Endothelial cell of umbilical vein (primary cell): ENCODE data around the gene WNT9A. TPM values are rescaled to one million over a fixed set of nuclear protein-coding genes. Genes with fewer than 3 reads are reported as not detected.

Experiments
- BruUV-seq: library from RNA; stranded (reverse); fragments of 400-500 nt; replicated peaks from 2 replicates; lab custom pipeline; 2021; lab: Mats Ljungman, UMichigan
- CTCF ChIA-PET: fragments of 300-600, 350-600 bp; sonication (Branson Sonifier 250); formaldehyde crosslinking; loops from one replicate; lab custom pipeline; 2021; ENCODE audit warnings: antibody characterized with exemption, inconsistent platforms; lab: Charles Lee
- POLR2A ChIA-PET: fragments of 300-600, 350-600 bp; sonication (Branson Sonifier 250); formaldehyde crosslinking; loops from one replicate; lab custom pipeline; 2021; ENCODE audit warnings: antibody characterized with exemption, inconsistent platforms; lab: Charles Lee
- DNase-seq: peaks from one replicate; pipeline ENCODE4 v3.0.0-alpha.2; 2011; ENCODE audit warnings: low read depth, low spot score
- FAIRE-seq: peaks from 2 replicates; lab custom pipeline; 2011; peaks lifted over from hg19 to GRCh38; lab: Jason Lieb, UNC
- H2AFZ ChIP-seq: 2 replicates; pipeline ENCODE4 v1.6.0; 2012; ENCODE audit warnings: low read depth, low read length, control low read depth, inconsistent platforms
- H3K27ac ChIP-seq: 2 replicates; pipeline ENCODE4 v1.5.1; 2011; ENCODE audit warnings: low read depth, mild to moderate bottlenecking, control low read depth, low read length, moderate library complexity; ENCODE audit not compliant: insufficient read depth
- H3K27me3 ChIP-seq, 2 experiments: 2 replicates each; pipeline versions ENCODE4 v1.6.0 to v1.6.1; 2011; ENCODE audit warnings: low read length in 2 of 2, mixed read lengths in 1 of 2; ENCODE audit not compliant: control insufficient read depth in 2 of 2, insufficient read depth in 2 of 2
- H3K36me3 ChIP-seq, 2 experiments: 2 replicates in 1 of 2; 3 replicates in 1 of 2; pipeline ENCODE4 v1.5.1; 2011; ENCODE audit warnings: low read length in 2 of 2, mild to moderate bottlenecking in 1 of 2, moderate library complexity in 1 of 2; ENCODE audit not compliant: control insufficient read depth in 2 of 2, insufficient read depth in 2 of 2; ENCODE audit errors: extremely low read depth in 1 of 2
- H3K4me1 ChIP-seq: 3 replicates; pipeline ENCODE4 v1.5.1; 2011; ENCODE audit warnings: mild to moderate bottlenecking, low read length; ENCODE audit not compliant: control insufficient read depth, insufficient read depth; ENCODE audit errors: extremely low read depth
- H3K4me2 ChIP-seq: 2 replicates; pipeline ENCODE4 v1.6.1; 2011; ENCODE audit warnings: low read length, control low read depth, mixed read lengths; ENCODE audit not compliant: insufficient read depth
- H3K4me3 ChIP-seq, 3 experiments: fragments of 200-600 bp in 1 of 3; sonication (generic), shearing (Covaris generic) in 1 of 3; replicated peaks in 1 of 3; 2 replicates each; pipeline ENCODE4 v1.5.1; 2011 to 2016; ENCODE audit warnings: control low read depth in 3 of 3, low read length in 3 of 3, mild to moderate bottlenecking in 2 of 3, inconsistent platforms in 1 of 3, low read depth in 1 of 3, moderate library complexity in 1 of 3; ENCODE audit not compliant: insufficient read depth in 1 of 3
- H3K79me2 ChIP-seq: 2 replicates; pipeline ENCODE4 v1.6.0; 2012; ENCODE audit warnings: low read length, inconsistent platforms; ENCODE audit not compliant: control insufficient read depth, insufficient read depth
- H3K9ac ChIP-seq: replicated peaks from 2 replicates; pipeline ENCODE3; 2011; ENCODE audit warnings: low read length, control low read depth; ENCODE audit not compliant: insufficient read depth; ENCODE audit errors: extremely low read depth
- H3K9me1 ChIP-seq: replicated peaks from 3 replicates; pipeline ENCODE4 v1.6.0; 2011; ENCODE audit warnings: mild to moderate bottlenecking, low read length; ENCODE audit not compliant: control insufficient read depth, insufficient read depth; ENCODE audit errors: extremely low read depth
- H3K9me3 ChIP-seq: replicated peaks from 2 replicates; pipeline ENCODE4 v1.5.1; 2012; ENCODE audit warnings: low read length, inconsistent platforms; ENCODE audit not compliant: control insufficient read depth, insufficient read depth
- H4K20me1 ChIP-seq: replicated peaks from 2 replicates; pipeline ENCODE3; 2011; ENCODE audit warnings: mild to moderate bottlenecking, low read length; ENCODE audit not compliant: control insufficient read depth, insufficient read depth; ENCODE audit errors: extremely low read depth
- EZH2 ChIP-seq: IDR thresholded peaks from 2 replicates; pipeline ENCODE4 v1.6.1; 2012; ENCODE audit warnings: borderline replicate concordance, low read depth, mild to moderate bottlenecking, moderate library complexity, low read length, inconsistent platforms; ENCODE audit not compliant: severe bottlenecking
- JUN ChIP-seq: IDR thresholded peaks from 2 replicates; pipeline ENCODE4 v1.6.1; 2011; ENCODE audit warnings: borderline replicate concordance, low read depth; ENCODE audit not compliant: insufficient read length, insufficient read depth
- MAX ChIP-seq: IDR thresholded peaks from 2 replicates; pipeline ENCODE4 v1.6.1; 2011; ENCODE audit not compliant: insufficient read depth, insufficient read length
- MYC ChIP-seq: IDR thresholded peaks from one replicate; pipeline ENCODE4 v1.6.1; 2011; ENCODE audit warnings: mild to moderate bottlenecking, low read depth, low read length
- POLR2A ChIP-seq: IDR thresholded peaks from 2 replicates; pipeline ENCODE4 v1.6.1; 2012; ENCODE audit warnings: low read depth, mild to moderate bottlenecking, control low read depth, low read length
- POLR2AphosphoS5 ChIP-seq: IDR thresholded peaks from 2 replicates; pipeline ENCODE4 v1.6.1; 2012; ENCODE audit warnings: low read depth, mild to moderate bottlenecking, control low read depth, low read length, moderate library complexity; ENCODE audit not compliant: insufficient read depth
- dilution Hi-C: fragments of 300-500 bp; cut with MboI; formaldehyde crosslinking; loops from one replicate; pipeline ENCODE4 v1.15.0; 2019; ENCODE audit warnings: low sequenced_read_pairs; ENCODE audit not compliant: extremely low pct_ligation_motif_present
- intact Hi-C: fragments of 100-400 bp; cut with micrococcal nuclease; formaldehyde crosslinking; loops from one replicate; pipeline ENCODE4 v1.10.0; 2022
- polyA plus RNA-seq, 4 experiments: library from polyadenylated mRNA; depleted of rRNA in 3 of 4; stranded (reverse) in 3 of 4; unstranded in 1 of 4; fragments of >200 nt; gene quantifications; 2 replicates each; pipeline versions ENCODE4 v1.2.1 to v1.2.3, GENCODE V29; 2011 to 2012; ENCODE audit warnings: missing spikeins in 1 of 4
- total RNA-seq: library from RNA; stranded (reverse); gene quantifications from 2 replicates; pipeline ENCODE4 v1.2.3, GENCODE V29; 2021

The WNT9A gene
- total and polyA plus RNA-seq, 2 donors (not counting 3 experiments of a cell fraction or from before 2014, with no cell fraction given) = 5.4 to 6.2 TPM

GRCh38 chr1:227892489-227893299 is 55.0 kb downstream of the WNT9A start:
- Histone ChIP-seq H4K20me1 (no peaks in the 10 kb centered on the region), H3K9me3 (no peaks in the 10 kb centered on the region), H3K27ac (no peak overlapping the region), H3K4me3 (no peak overlapping the region), H2AFZ (no peak overlapping the region), H3K36me3 (no peaks in the 10 kb centered on the region), H3K4me1 (no peaks in the 10 kb centered on the region), H3K27me3 (no peaks in the 10 kb centered on the region), H3K9me1 (no peaks in the 10 kb centered on the region), H3K9ac (no peak overlapping the region), H3K4me2 (no peak overlapping the region), H3K79me2 (no peaks in the 10 kb centered on the region)
- CTCF ChIA-PET = no interaction called here
- no peak for FAIRE-seq
- TF ChIP-seq MAX (no peak), JUN (no peak), MYC (no peak), POLR2A (no peak), POLR2AphosphoS5 (no peak)
- no peak for DNase-seq
- dilution Hi-C loops = no loop called here
- POLR2A ChIA-PET = interaction anchor here (0.6 kb wide), 1 partner anchor 514 kb away, joined by 9 read pairs; the partner anchor contains the start of gene TRIM11
- intact Hi-C loops = no loop called here
- BruUV-seq = no TSS peak

- Histone ChIP-seq H3K4me2 (no peak overlapping the region), H2AFZ (no peak overlapping the region), H3K9ac (no peak overlapping the region), H3K36me3 (no peaks in the 10 kb centered on the region), H3K9me1 (no peaks in the 10 kb centered on the region), H3K4me3 (no peak overlapping the region), H3K27me3 (no peaks in the 10 kb centered on the region), H3K4me1 (no peaks in the 10 kb centered on the region), H3K79me2 (no peaks in the 10 kb centered on the region), H3K9me3 (no peaks in the 10 kb centered on the region), H3K27ac (no peak overlapping the region), H4K20me1 (no peaks in the 10 kb centered on the region)
- dilution Hi-C loops = no loop called here
- BruUV-seq = no TSS peak
- POLR2A ChIA-PET = interaction anchor here (0.6 kb wide), 1 partner anchor 515 kb away, joined by 9 read pairs; the partner anchor contains the start of gene TRIM11
- no peak for TF ChIP-seq MYC
- TF ChIP-seq MAX = no peak
- TF ChIP-seq POLR2A = no peak
- no peak for TF ChIP-seq EZH2
- CTCF ChIA-PET = no interaction called here
- intact Hi-C loops = no loop called here
- FAIRE-seq = no peak
- DNase-seq = no peak
These were observed 55.7 kb downstream of the WNT9A start for GRCh38 chr1:227891955-227892488.
